Measurements from ENCODE around the gene CFAP251.
"Not testable (repeated sequence)": the region's sequence is repeated elsewhere in the genome, so short reads cannot be mapped to it uniquely, and the experiment has no call there.

CFAP251 gene

DNA sequence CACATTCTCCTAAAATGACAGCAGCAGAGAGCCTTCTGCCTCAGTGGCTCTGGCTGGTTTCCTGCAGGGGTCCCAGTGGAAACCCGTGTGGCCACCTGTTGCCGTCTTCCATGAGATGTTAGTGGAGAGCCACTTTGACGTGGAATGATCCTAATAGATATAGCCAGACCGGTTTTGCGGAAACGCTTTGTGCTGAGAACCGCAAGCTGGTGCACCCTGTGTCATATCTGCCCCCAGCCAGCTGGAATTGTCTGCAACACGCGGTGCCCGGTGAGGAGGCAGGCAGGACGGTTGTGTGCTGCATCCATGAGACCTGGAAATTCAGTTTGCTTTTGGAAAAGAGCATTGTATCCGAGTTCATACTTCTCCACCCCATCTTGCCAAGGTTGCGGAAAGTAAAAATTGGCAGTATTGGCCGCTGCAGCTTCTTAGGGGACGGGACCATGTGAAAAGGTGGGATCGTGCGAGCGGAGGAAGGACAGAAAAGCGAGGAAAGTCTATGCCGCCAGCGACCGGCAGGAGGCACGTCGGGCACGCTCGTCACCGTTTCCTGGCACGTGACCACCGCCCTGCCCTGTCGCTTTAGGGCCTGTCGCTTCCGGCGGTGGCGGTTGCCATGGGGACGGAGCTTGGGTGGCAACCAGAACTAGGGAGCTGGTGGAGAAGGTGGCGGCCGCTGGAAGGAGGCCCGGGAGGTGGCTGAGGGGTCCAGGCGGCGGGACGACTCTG lies at the start of gene CFAP251:
Gene CFAP251, plus strand, starts transcription at position 643 of the 729 bp plus-strand sequence. CDS start 2,714 bp downstream, outside the sequence.
- peak; percentile 93 for DNase-seq

- DNase-seq: not testable (repeated sequence)
These were observed 49.2 kb upstream of the CFAP251 start for GRCh38 chr12:121869229-121869628.

DNA sequence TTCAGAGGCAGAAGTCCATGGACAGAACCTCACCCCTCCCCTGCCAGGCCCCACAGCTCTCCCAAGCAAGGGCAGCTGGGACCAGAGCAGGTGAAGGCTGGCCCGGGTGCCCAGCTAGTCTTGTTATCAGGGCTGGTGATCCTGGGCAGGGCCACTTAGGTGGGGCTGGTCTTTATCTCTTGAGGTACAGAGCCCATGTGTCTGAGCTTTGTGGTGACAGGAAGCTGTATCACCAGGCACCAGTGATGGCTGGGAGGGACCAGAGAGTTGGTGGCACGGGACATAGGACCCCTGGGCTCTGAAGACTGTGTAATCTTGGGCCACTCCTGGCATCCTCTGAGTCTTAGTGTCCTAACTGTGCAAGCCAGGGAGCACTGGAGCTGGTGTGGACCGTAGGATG lies 46.9 kb upstream of the CFAP251 start:
- no peak for DNase-seq

DNA sequence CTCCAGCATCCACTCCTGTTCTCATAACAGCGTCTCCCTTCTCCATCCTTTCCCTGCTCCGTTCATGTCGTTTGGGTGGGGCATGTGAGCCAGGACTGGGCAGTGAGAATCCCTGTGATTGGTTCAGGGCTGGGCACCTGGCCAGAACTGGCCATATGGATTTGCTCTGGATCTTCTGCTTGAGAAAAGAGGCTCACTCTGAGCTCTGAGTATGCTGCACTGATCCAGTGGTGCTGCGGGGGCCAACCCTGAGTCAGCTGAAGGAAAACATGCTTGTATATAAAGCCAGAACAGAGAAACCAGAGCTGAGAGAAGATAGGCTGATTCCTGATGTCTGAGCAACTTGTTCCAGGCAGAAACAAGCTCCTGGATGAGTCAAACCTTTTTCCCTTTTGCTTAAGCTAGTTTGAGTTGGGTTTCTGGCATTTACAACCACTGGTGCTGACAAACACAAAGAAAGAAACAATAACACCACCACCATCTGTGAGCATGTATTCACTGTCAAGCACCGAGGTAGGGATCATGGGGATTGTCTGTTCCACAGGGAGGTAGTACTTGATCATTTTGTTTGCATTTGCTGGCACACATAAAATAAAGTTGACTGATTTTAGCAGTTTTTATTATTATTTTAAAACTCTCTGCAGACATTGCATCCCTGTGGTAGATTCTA lies 45.7 kb upstream of the CFAP251 start:
- peak; percentile 80 for DNase-seq

DNA sequence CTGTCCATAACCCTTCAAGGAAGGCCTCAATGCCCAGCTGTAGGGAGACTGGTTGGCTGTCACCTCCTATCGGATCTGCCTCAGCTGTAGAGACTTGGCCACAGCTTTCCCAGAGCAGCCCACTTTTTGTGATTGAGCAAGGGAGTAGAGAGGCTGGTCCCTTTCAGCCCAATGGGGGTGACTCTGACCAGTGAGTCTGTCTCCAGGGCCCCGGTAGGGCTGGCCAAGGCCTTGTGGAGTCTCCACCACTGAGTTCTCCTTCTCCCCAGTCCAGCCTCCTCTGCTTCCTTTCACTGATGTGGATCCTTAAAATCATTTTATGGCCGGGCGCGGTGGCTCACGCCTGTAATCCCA lies 45.2 kb upstream of the CFAP251 start:
- no peak for DNase-seq

- DNase-seq: no peak
These were observed 44.3 kb upstream of the CFAP251 start for GRCh38 chr12:121874071-121874470.

DNA sequence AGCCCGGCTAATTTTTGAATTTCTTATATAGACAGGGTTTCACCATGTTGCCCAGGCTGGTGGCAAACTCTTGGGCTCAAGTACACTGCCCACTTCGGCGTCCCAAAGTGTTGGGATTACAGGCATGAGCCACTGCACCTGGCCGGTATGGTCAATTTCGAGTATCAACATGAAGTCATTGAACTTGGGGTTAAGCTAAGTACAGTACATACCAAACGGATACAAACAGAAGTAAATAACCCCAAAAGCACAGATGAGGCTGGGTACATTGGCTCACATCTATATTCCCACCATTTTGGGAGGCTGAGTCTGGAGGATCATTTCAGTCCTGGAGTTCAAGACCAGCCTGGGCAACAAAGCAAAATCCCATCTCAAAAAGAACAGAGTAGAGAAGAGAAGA lies 42.8 kb upstream of the CFAP251 start:
- DNase-seq: no peak

DNA sequence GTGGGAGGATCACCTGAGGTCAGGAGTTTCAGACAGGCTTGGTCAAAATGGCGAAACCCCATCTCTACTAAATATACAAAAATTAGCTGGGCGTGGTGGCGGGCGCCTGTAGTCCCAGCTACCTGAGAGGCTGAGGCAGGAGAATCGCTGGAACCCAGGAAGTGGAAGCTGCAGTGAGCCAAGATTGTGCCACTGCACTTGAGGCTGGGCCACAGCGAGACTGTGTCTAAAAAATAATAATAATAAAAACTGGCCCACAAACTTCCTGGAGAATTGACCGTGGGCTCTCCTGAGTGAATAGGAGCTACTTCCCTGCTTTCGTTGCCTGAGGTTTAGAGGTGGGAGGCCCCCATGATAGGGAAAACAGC lies 42.3 kb upstream of the CFAP251 start:
- not testable (repeated sequence) for DNase-seq

- no peak for DNase-seq
These were observed 35.1 kb upstream of the CFAP251 start for GRCh38 chr12:121883315-121883660.

GRCh38 chr12:121885129-121885528 lies 33.3 kb upstream of the CFAP251 start:
- DNase-seq: not testable (repeated sequence)

DNA sequence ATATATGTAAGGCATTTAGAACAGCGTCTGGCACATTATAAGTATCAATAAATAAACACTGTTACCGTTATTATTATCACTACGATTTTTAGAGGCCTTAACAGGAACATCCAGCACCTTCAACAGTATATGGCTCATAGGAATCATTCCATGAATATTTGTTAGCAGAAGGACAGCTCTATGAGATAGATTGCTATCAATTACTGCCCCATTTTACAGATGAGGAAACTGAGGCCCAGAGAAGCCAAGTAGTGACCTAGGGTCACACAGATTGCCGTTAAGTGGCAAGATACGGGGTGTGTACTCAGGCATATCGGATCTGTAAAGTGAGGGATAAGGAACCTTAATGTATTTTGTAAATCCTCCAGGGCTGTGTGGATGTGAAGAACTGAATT lies 30.3 kb upstream of the CFAP251 start:
- DNase-seq: no peak

DNA sequence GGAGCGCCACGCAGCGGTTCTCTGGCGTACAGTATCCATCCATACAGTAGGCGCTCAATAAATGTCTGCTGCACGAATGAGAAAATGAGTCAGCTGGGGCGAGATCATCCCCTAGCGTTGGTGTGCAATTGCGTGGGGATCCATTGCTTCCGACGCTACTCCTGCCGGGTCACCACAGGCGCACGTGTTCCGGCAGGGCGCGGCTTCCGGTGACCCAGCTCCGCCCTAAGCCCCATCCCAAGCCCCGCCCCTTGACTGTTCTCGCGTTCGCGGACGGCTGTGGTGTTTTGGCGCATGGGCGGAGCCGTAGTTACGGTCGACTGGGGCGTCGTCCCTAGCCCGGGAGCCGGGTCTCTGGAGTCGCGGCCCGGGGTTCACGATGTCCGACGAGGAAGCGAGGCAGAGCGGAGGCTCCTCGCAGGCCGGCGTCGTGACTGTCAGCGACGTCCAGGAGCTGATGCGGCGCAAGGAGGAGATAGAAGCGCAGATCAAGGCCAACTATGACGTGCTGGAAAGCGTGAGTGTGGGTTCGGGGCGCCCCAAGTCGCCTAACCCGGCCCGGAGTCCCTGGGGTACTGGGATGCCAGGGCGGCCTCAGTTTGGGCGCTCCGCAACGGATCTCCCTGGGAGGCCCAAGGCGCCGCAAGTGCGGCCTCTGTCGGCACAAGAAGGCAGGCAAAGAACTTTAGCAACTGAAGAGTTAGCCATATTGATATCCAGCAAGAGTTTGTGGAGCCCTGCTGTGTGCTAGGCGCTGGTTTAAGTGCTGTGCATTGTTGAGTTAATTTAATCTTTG lies 29.7 kb upstream of the CFAP251 start, which contains the start of gene PSMD9:
Gene PSMD9, plus strand, starts transcription at position 313 of the 796 bp plus-strand sequence. Its CDS starts 67 bp downstream, at position 380.
- DNase-seq: peak; percentile 98

DNA sequence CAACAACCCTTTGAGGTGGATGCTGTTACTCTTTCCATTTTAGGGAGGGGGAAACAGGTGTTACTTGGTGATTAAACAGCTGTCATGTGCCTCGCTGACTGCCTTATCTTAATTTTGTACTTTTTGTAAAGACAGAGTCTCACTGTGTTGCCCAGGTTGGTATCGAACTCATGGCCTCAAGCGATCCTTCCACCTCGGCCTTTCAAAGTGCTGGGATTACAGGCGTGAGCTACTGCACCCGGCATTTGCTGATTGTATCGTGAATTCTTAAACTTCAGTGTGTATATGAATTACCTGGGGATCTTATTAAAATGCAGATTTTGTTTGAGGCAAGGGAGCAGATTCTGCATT lies 29.1 kb upstream of the CFAP251 start:
- DNase-seq: no peak

DNA sequence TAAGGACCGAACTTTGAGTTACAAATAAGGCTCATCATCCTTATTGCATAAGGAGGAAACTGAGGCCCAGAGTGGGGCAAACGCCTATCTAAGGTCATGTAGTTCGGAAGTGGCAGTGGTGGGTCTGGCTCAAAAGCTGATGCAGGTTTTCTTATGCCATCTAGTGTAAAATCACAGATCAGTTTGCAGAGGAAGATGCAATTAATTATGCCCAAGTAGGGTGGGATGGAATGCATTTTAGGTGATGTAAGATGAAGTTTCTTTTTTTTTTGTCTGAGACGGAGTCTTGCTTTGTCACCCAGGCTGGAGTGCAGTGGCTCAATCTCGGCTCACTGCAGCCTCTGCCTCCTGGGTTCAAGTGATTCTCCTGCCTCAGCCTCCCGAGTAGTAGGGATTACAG lies 28.7 kb upstream of the CFAP251 start:
- DNase-seq: not testable (repeated sequence)

DNA sequence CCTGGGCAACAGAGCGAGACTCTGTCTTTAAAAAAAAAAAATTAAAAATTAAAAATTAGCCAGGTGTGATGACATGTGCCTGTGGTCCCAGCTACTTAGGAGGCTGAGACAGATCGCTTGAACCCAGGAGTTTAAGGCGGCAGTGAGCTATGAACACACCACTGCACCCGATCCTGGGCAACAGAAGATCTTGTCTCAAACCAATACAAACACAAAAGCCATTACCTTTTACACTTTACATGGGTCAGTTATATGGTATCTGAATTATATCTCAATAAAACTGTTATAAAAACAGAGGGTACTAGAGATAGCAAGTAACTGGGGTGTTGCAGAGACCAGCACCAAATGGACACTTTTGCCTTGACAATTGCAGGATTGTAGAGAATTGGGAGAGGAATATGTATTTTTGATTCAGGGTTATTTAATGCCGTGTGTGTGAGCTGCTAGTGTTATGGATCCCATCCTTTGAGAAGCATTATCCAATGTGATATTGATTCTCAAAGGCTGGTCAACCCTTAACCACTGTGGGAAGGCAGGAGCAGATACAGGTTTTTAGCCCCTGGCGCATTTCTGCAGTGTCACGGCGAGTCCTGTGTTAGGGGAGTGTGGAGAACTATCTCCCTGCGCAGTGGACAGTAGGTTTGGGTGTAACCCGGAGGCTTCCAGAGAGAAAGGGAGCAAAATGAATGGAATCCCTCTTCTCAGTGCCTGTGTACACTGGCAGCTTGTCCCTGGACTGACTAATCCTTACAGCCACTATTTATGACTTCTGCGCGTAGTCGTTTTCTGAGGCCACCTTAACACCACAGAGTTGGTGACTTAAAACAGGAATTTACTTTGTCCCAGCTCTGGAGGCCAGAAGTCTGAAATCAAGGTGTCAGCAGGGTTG lies 25.5 kb upstream of the CFAP251 start:
- no peak for DNase-seq

GRCh38 chr12:121893961-121894460 lies 24.4 kb upstream of the CFAP251 start:
- no peak for DNase-seq

DNA sequence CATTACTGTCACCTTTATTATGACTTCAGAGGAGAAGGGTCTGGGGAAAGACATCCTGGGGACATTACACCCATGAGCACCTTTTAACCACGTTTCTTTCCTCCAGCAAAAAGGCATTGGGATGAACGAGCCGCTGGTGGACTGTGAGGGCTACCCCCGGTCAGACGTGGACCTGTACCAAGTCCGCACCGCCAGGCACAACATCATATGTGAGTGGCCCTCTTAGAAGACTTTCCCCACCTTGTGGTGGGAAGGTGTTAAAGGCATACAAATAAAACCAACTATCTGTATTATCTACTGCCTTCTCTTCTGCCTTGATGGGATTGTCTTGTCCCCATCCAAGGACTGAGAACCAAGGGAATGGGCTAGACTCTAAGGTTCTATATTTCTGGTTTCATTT lies 23.8 kb upstream of the CFAP251 start:
- DNase-seq: no peak

DNA sequence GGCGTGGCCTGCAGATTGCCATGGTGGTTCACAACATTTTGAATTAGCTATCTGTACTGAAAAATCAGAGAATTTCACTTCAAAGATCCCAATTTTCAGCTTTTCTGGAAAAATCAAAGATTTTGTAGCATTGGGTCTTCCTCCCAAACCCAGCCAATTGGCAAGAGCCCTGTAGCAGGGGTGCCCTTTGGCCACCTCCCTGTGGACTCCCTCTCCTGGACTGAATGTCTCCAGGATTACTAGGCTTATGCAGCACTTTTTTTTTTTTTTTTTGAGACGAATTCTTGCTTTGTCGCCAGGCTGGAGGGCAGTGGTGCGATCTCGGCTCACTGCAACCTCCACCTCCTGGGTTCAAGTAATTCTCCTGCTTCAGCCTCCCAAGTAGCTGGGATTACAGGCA lies 20.1 kb upstream of the CFAP251 start:
- DNase-seq: no peak

DNA sequence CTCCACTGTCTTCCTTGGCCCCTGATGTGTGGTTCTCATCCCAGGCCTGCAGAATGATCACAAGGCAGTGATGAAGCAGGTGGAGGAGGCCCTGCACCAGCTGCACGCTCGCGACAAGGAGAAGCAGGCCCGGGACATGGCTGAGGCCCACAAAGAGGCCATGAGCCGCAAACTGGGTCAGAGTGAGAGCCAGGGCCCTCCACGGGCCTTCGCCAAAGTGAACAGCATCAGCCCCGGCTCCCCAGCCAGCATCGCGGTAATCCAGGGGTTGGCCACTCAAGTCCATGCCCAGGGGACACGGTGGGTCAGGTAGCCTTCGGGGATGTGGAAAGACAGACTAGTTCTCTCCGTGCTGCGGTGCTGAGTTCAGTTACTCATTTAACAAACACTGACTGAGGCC lies 18.8 kb upstream of the CFAP251 start:
- no peak for DNase-seq

- DNase-seq: no peak
These were observed 15.2 kb upstream of the CFAP251 start for GRCh38 chr12:121903202-121903601.

- DNase-seq: no peak
These were observed 12.6 kb upstream of the CFAP251 start for GRCh38 chr12:121905746-121906145.

DNA sequence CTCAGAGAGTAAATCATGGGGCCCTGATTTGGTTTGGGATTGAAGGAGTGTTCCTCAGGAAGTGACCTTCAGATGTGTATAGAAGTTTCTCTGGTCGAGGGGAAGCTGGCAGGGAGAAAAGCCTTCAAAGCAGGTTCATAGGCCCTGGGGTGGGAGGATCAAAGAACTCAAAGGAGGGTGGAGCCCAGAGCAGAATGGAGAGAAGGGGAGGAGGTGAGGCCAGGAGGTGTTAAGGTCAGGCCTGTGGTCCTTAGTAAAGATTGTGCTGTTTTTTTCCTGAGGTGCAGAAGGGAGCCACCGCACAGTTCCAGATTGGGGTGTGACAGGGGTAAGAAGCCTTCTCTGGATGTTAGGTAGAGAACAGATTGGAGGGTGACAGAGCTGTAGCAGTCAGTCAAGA lies 9.7 kb upstream of the CFAP251 start:
- no peak for DNase-seq
